Esophagus (tissue), 2 donors: ENCODE results near the gene FBXO21. TPM values are rescaled to one million over a fixed set of nuclear protein-coding genes. Genes with fewer than 3 reads are reported as not detected.
"Not testable (repeated sequence)": the region's sequence is repeated elsewhere in the genome, so short reads cannot be mapped to it uniquely, and the experiment has no call there.

Source experiments
- H3K27ac ChIP-seq, 2 donors: one replicate each; pipeline ENCODE4 v1.5.1; 2013; ENCODE audit warnings: low read depth in 2 of 2, mild to moderate bottlenecking in 2 of 2, inconsistent platforms in 1 of 2, low read length in 1 of 2, moderate library complexity in 1 of 2
- H3K27me3 ChIP-seq, 2 donors: one replicate each; pipeline ENCODE4 v1.6.1; 2013; ENCODE audit warnings: low read length in 2 of 2, control low read depth in 1 of 2, mild to moderate bottlenecking in 1 of 2; ENCODE audit not compliant: insufficient read depth in 2 of 2, control insufficient read depth in 1 of 2
- H3K36me3 ChIP-seq, 2 donors: one replicate each; pipeline ENCODE4 v1.6.1; 2013; ENCODE audit warnings: low read length in 1 of 2; ENCODE audit not compliant: control insufficient read depth in 2 of 2, insufficient read depth in 2 of 2
- H3K4me1 ChIP-seq, 2 donors: one replicate each; pipeline ENCODE4 v1.6.1; 2013; ENCODE audit warnings: low read length in 1 of 2; ENCODE audit not compliant: control insufficient read depth in 2 of 2, insufficient read depth in 2 of 2
- H3K4me3 ChIP-seq, 2 donors: one replicate each; pipeline ENCODE4 v1.5.1; 2013; ENCODE audit warnings: low read length in 2 of 2, mild to moderate bottlenecking in 2 of 2, low read depth in 1 of 2, moderate library complexity in 1 of 2
- H3K9me3 ChIP-seq, 2 donors: one replicate each; pipeline ENCODE4 v1.6.1; 2013; ENCODE audit warnings: mild to moderate bottlenecking in 2 of 2, low read depth in 1 of 2, low read length in 1 of 2, moderate library complexity in 1 of 2; ENCODE audit not compliant: control insufficient read depth in 2 of 2, insufficient read depth in 1 of 2
- WGBS, 2 donors: extraction: QIAGEN DNeasy Blood & Tissue Kit; methylation state at CpG; one replicate each; pipeline ENCODE4 v1.1.7; 2013; 5-methylcytosine and 5-hydroxymethylcytosine counted together
- polyA plus RNA-seq, 2 donors: library from polyadenylated mRNA; stranded (reverse); fragments of 200-250 nt; gene quantifications; one replicate each; pipeline ENCODE4 v1.2.3, GENCODE V29; 2013
- donor health status: healthy with polysubstance abuse.
- donor health status: Bipolar disorder and iron deficiency.

FBXO21 gene
- polyA plus RNA-seq, 2 donors: 4.4 to 9.1 TPM

DNA sequence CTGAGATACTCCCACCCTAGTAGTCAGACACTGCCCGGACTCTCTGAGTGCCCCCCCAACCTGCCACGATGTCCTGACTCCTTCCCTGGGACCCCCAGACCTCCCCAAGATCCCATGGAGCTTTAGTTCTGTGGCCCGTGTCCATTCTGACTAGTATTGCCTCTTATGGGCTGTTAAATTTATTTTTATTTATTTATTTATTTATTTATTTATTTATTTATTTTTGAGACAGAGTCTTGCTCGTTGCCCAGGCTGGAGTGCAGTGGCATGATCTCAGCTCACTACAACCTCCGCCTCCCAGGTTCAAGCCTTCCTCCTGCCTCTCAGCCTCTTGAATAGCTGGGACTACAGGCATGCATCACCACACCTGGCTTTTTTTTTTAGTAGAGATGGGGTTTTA lies 30.7 kb upstream of the FBXO21 start:
- not testable (repeated sequence) for H3K36me3 ChIP-seq, H3K27me3 ChIP-seq, H3K4me1 ChIP-seq, H3K4me3 ChIP-seq, H3K27ac ChIP-seq, H3K9me3 ChIP-seq
- WGBS, 2 donors: 80 to 83% methylated on average over 5 of the region's 5 CpGs

DNA sequence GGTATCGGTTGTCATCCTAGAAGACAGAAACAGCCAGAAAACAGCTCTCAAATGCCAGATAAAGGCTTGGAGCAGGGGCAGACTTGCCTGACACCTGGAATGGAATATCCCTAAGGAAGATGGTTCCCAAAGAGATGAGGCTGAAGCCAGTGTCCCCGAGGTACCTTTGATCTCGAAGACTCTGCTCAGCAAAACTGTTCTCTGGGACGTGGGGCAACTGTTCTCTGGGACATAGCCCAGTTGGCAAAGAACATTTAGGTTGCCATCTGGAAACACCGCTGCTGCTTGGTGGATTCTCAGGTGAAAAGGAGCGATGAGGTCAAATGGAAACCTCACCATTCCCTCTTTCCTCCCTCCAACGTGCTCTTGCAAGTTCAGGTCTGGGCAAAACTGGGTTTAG lies 27.9 kb upstream of the FBXO21 start:
- WGBS, 2 donors: 74 to 83% methylated on average over 7 of the region's 7 CpGs
- Histone ChIP-seq H3K4me1 (no peaks in the 10 kb centered on the region), H3K27ac (no peak overlapping the region), H3K9me3 (no peaks in the 10 kb centered on the region), H3K4me3 (no peak overlapping the region), H3K36me3 (no peaks in the 10 kb centered on the region), H3K27me3 (no peaks in the 10 kb centered on the region)

DNA sequence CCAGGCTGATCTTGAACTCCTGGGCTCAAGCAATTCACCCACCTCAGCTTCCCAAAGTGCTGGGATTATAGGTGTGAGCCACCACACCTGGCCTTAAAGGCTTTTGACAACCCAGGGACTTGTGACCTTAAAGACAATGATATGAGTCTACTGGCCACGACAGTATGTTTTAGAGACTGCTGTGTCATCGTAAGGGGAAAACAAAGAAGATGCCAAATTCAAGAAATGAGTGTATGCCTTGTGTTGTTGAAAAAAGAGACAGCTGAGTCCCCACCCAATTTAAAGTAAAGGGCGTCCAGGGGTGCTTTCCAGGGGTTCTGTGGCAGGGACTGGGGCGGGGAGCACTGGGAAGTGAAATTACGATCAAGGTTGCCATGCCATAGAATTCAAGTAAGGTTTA lies 26.4 kb upstream of the FBXO21 start:
- Histone ChIP-seq H3K27ac (no peak overlapping the region), H3K4me1 (no peaks in the 10 kb centered on the region), H3K4me3 (no peak overlapping the region), H3K9me3 (no peaks in the 10 kb centered on the region), H3K27me3 (no peaks in the 10 kb centered on the region), H3K36me3 (no peaks in the 10 kb centered on the region)
- 81 to 83% methylated on average over 5 of the region's 5 CpGs for WGBS, 2 donors

DNA sequence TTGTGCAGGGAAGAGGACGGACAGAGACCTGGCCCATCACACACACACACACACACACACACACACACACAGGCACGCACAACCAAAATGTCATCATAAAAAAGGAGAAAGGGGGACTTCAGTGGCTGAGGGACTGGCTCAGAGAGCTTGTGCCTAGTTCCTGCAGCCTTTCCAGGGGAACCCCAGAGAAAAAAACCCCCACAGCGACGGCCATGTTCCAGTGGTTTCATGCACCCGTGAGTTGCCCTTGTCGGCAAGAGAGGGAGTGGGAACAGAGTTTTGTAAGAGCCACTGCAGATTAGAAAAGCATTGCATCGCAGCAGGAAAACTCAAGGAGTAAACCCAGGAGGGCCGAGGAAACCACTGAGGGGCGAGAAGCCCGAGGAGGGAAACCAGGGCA lies 24.5 kb upstream of the FBXO21 start:
- no peaks in the 10 kb centered on the region for H3K4me1 ChIP-seq
- H3K27ac ChIP-seq: no peak overlapping the region
- 72 to 79% methylated on average over 10 of the region's 10 CpGs for WGBS, 2 donors
- H3K4me3 ChIP-seq: no peak overlapping the region
- no peaks in the 10 kb centered on the region for H3K36me3 ChIP-seq
- no peaks in the 10 kb centered on the region for H3K9me3 ChIP-seq
- no peaks in the 10 kb centered on the region for H3K27me3 ChIP-seq

DNA sequence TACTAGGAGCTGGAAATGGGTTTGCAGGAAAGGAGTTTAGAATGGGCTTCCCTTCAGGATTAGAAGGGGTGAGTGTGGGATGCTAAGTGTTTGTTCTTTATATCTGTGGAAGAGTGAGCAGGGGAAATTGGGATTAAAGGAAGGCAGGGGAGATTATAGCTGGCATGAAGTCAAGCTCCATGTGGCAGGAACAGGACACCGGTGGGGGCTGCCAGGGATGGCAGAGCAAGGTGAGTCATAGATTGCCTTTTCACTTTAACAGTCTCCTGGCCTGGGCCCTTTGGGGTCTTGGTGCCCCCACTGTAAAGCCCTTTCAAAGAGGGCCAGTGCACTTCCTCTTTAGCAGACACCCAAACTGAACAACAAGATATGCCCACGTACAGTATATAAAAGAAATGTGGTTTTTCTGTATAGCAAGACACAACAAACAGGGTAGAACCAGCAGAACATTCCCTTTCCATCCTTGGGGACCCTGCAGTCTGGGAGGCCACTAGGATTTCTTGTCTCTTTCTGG lies 23.1 kb upstream of the FBXO21 start:
- no peaks in the 10 kb centered on the region for H3K4me1 ChIP-seq
- no peaks in the 10 kb centered on the region for H3K27me3 ChIP-seq
- H3K4me3 ChIP-seq: no peak overlapping the region
- H3K36me3 ChIP-seq: no peaks in the 10 kb centered on the region
- no peak overlapping the region for H3K27ac ChIP-seq
- no peaks in the 10 kb centered on the region for H3K9me3 ChIP-seq
- WGBS, 2 donors: 31 to 39% methylated on average over 2 of the region's 2 CpGs

DNA sequence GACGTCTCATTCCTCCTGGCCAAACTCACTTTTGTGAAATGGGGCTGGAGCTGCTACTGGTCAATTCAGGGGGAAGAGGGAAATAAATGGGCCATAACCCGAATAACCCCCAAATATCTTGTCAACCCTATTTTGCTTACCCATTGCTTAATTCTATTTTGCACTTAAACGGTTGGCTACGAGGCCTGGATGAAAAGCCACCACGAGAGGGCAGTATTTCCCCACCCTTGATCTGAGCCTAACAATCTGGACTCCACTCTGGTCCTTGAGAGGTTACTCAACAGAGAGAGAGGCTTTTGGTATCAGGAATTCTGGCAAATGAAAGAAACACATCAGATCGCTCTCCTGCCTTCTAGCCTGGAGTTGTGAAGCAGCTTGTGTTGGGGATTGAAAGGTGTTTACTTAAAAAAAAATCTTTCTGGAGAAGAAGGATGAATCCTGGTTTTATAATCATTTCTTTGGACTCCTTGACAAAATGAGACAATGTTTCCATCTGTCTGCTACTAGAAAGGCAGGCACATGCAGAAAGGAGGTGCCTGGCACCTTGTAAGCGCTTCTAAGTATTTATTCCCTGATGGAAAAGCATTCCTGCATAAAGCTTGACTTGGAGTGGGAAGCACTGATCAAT lies 22.4 kb upstream of the FBXO21 start:
- Histone ChIP-seq H3K4me3 (no peak overlapping the region), H3K4me1 (no peaks in the 10 kb centered on the region), H3K36me3 (no peaks in the 10 kb centered on the region), H3K27ac (no peak overlapping the region), H3K9me3 (no peaks in the 10 kb centered on the region), H3K27me3 (no peaks in the 10 kb centered on the region)
- 17% methylated on average over 7 of the region's 7 CpGs for WGBS, 2 donors

DNA sequence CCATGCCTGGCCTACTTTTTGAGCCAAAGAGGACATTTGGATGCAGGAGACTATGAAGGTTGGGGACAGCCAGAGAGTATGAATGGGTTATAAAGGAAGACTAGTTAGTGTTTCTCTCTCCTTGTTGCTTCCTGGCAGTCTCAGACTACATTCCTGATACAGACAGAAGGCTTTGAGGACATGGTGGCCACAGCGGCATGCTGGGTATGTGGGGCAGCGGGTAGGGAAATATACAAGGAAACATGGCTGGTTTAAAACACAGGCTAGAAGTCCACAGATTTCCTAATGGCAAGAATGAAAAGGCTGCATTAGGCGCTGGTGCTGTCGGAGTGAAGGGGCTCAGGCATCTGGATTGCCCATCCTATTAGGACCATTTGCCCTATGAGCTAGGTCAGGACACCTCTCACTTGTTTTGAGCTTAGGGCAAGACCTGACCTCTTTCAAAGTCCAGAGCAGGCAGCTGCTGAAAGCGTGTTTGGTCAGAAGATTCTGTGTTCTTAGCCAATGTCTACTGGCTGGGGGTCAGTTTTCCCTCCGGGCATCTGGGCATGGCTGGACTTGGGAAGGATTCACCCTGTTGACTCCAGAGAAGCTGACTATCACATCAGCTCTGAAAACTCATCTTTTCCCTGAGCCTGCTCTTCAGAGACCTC lies 20.1 kb upstream of the FBXO21 start:
- no peak overlapping the region for H3K4me3 ChIP-seq
- no peaks in the 10 kb centered on the region for H3K27me3 ChIP-seq
- H3K36me3 ChIP-seq: no peaks in the 10 kb centered on the region
- 88 to 89% methylated on average over 6 of the region's 6 CpGs for WGBS, 2 donors
- no peaks in the 10 kb centered on the region for H3K4me1 ChIP-seq
- no peaks in the 10 kb centered on the region for H3K9me3 ChIP-seq
- no peak overlapping the region for H3K27ac ChIP-seq

DNA sequence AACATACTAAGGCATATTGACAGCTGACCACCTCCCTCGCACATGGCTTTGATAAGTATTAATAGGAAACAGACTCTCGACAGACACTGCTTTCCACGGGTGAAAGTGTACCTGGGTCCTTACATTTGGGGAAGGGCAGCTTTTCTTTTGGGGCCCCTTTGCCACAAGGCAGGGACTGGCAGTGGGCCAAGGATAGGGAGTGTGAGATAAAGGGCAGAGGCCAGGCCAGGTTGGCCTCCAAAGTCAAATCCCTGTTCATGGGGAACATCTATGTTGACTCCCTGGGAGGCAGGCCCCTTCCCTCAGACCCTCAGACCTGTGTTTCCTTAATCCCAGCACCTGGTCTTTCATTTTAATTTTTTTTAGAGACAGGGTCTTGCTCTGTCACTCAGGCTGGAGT lies 19.4 kb upstream of the FBXO21 start:
- no peak overlapping the region for H3K27ac ChIP-seq
- H3K27me3 ChIP-seq: no peaks in the 10 kb centered on the region
- H3K4me3 ChIP-seq: no peak overlapping the region
- H3K36me3 ChIP-seq: no peaks in the 10 kb centered on the region
- 80 to 82% methylated on average over 3 of the region's 3 CpGs for WGBS, 2 donors
- no peaks in the 10 kb centered on the region for H3K9me3 ChIP-seq
- H3K4me1 ChIP-seq: no peaks in the 10 kb centered on the region

DNA sequence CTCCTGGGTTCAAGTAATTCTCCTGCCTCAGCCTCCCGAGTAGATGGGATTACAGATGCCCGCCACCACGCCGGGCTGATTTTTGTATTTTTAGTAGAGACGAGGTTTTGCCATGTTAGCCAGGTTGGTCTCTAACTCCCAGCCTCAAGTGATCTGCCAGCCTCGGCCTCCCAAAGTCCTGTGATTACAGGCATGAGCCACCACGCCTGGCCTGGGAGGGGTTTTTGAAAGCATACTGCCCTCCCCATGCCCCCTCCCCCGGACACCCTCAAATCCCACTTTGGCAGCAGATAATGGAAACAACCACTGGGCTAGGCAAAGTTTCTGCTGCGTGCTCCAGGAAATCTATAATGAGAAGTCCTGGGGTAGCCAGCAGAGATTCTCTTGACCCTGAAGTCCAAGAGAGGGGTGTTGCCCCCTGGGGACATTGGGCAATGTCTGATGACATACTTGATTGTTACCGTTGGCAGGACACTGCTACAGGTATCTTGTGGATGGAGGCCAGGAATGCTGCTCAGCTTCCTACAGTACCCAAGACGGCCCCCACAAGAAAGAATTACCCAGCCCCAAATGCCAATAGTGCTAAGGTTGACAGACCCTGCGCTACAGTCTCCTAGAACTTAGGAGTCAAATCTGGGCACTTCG lies 18.7 kb upstream of the FBXO21 start:
- Histone ChIP-seq H3K4me1 (no peaks in the 10 kb centered on the region), H3K4me3 (no peak overlapping the region), H3K36me3 (no peaks in the 10 kb centered on the region), H3K27me3 (no peaks in the 10 kb centered on the region), H3K27ac (no peak overlapping the region), H3K9me3 (no peaks in the 10 kb centered on the region)
- 84% methylated on average over 13 of the region's 13 CpGs for WGBS, 2 donors

DNA sequence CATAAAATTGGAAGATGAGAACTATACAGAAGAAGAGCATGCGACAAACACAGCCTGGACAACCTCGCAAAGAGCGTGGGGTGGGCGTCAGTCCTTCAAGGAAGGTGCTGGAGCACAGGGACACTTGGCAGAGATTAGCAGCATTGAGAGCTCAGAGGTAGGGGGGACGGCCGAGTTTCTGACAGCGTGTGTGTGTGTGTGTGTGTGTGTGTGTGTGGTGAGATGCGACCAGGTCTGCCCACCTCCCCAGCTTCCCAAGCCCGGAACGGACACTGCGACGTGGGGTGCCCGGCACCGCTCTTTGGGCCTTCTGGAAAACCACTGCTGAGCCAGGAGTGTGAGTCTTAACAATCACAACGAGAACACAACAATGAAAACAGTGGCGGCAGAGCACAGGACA lies 17.9 kb upstream of the FBXO21 start:
- H3K27me3 ChIP-seq: no peaks in the 10 kb centered on the region
- no peaks in the 10 kb centered on the region for H3K36me3 ChIP-seq
- WGBS, 2 donors: 84 to 87% methylated on average over 16 of the region's 16 CpGs
- H3K4me1 ChIP-seq: no peaks in the 10 kb centered on the region
- H3K9me3 ChIP-seq: no peaks in the 10 kb centered on the region
- H3K27ac ChIP-seq: no peak overlapping the region
- H3K4me3 ChIP-seq: no peak overlapping the region
